HEK293T (cell line): ENCODE measurements around the gene BMPER.

Experiments used
- ARNT ChIP-seq: fragments of 450-650 bp; IDR thresholded peaks from 2 replicates; pipeline ENCODE4 v1.6.1; 2017; ENCODE audit warnings: mild to moderate bottlenecking
- BHLHE40 ChIP-seq: fragments of 450-650 bp; IDR thresholded peaks from 2 replicates; pipeline ENCODE4 v1.6.1; 2016; ENCODE audit warnings: mild to moderate bottlenecking, moderate library complexity, borderline replicate concordance
- ELF4 ChIP-seq: fragments of 450-650 bp; IDR thresholded peaks from 2 replicates; pipeline ENCODE4 v1.6.1; 2017; ENCODE audit warnings: antibody characterized with exemption
- FOXK2 ChIP-seq: fragments of 450-650 bp; IDR thresholded peaks from 2 replicates; pipeline ENCODE4 v1.6.1; 2016; ENCODE audit warnings: mild to moderate bottlenecking
- LEF1 ChIP-seq: fragments of 450-650 bp; IDR thresholded peaks from 2 replicates; pipeline ENCODE4 v1.6.1; 2017; ENCODE audit warnings: mild to moderate bottlenecking, borderline replicate concordance
- PKNOX1 ChIP-seq: fragments of 450-650 bp; IDR thresholded peaks from 2 replicates; pipeline ENCODE4 v1.6.1; 2016
- TARDBP ChIP-seq: fragments of 450-650 bp; IDR thresholded peaks from 2 replicates; pipeline ENCODE4 v1.6.1; 2016
- ZNF384 ChIP-seq: fragments of 450-650 bp; IDR thresholded peaks from 2 replicates; pipeline ENCODE4 v1.6.1; 2016

DNA sequence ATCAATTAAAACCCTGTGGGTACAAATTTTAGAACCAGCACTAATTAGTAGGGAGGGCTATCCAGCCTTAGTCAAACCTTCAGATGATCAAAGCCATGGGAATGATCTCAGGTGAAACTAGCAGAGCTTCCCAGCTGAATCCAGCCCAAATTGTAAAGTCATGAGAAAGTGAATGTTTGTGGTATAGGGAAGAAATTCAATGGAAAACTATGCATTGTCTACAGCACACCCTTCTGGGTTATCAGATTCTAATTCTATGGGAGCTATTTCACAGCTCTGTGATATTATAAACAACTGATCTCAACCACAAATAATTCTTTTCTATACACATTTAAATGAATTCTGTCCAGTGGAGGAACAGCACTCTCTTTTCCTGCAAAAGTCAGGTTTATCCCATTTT is 24.6 kb upstream of the BMPER start:
- TF ChIP-seq FOXK2 (no peak), LEF1 (no peak), TARDBP (no peak), ZNF384 (no peak), ELF4 (no peak), ARNT (no peak), BHLHE40 (no peak), PKNOX1 (no peak)
